ENCODE data around the gene APRT. TPM values are rescaled to one million over a fixed set of nuclear protein-coding genes. Genes with fewer than 3 reads are reported as not detected.

The APRT gene
- total RNA-seq, 2 donors from 2014 or later = 200 to 230 TPM

GRCh38 chr16:88846088-88846487 is 34.4 kb upstream of the APRT start:
- Histone ChIP-seq H3K4me3 (ENCODE audit: low read length) (no peak overlapping the region), H3K9me3 (ENCODE audit: control insufficient read depth, low read length) (no peaks in the 10 kb centered on the region), H3K27ac (ENCODE audit: low read depth, low read length) (no peak overlapping the region), H3K4me1 (ENCODE audit: control insufficient read depth, insufficient read depth, low read length) (no peaks in the 10 kb centered on the region), H3K9ac (ENCODE audit: extremely low read depth, low read length, poor library complexity, severe bottlenecking) (no peak overlapping the region), H3K27me3 (ENCODE audit: control insufficient read depth, insufficient read depth, low read length, poor library complexity, severe bottlenecking) (no peaks in the 10 kb centered on the region), H3K36me3 (ENCODE audit: control insufficient read depth, insufficient read depth, low read length) (no peaks in the 10 kb centered on the region)
- H3K4me1 Mint-ChIP-seq = no peaks in the 10 kb centered on the region
- no peaks in the 10 kb centered on the region for H3K27me3 Mint-ChIP-seq (ENCODE audit: insufficient read depth)
- no peak for DNase-seq
- H3K4me3 Mint-ChIP-seq = no peak overlapping the region
- peaks cover 22% of the 10 kb centered on the region for H3K36me3 Mint-ChIP-seq (ENCODE audit: low read depth)
- 94 to 100% methylated on average over 6 to 9 of the region's 9 CpGs for WGBS, 2 experiments (ENCODE audit: insufficient coverage in 1 of 2, insufficient read length in 1 of 2)
- TF ChIP-seq CTCF (conservative IDR thresholded peaks at IDR 0.05) = no peak
- no peak overlapping the region for H3K27ac Mint-ChIP-seq
- H3K9me3 Mint-ChIP-seq = peaks cover 2% of the 10 kb centered on the region

GRCh38 chr16:88844419-88845036 is 32.8 kb upstream of the APRT start:
- Mint-ChIP-seq H3K4me1 (no peaks in the 10 kb centered on the region), H3K9me3 (no peaks in the 10 kb centered on the region), H3K4me3 (no peak overlapping the region), H3K36me3 (ENCODE audit: low read depth) (peaks cover 19% of the 10 kb centered on the region), H3K27ac (peak overlapping the region; percentile 32), H3K27me3 (ENCODE audit: insufficient read depth) (no peaks in the 10 kb centered on the region)
- H3K27ac ChIP-seq (ENCODE audit: low read depth, low read length) = peak overlapping the region; percentile 47
- H3K4me3 ChIP-seq (ENCODE audit: low read length) = no peak overlapping the region
- 79 to 96% methylated on average over 6 to 11 of the region's 11 CpGs for WGBS, 2 experiments (ENCODE audit: insufficient coverage in 1 of 2, insufficient read length in 1 of 2)
- no peaks in the 10 kb centered on the region for H3K9me3 ChIP-seq (ENCODE audit: control insufficient read depth, low read length)
- peak; percentile 74 for TF ChIP-seq CTCF (conservative IDR thresholded peaks at IDR 0.05)
- no peaks in the 10 kb centered on the region for H3K36me3 ChIP-seq (ENCODE audit: control insufficient read depth, insufficient read depth, low read length)
- H3K27me3 ChIP-seq (ENCODE audit: control insufficient read depth, insufficient read depth, low read length, poor library complexity, severe bottlenecking) = no peaks in the 10 kb centered on the region
- peak; percentile 79 for DNase-seq
- no peak overlapping the region for H3K9ac ChIP-seq (ENCODE audit: extremely low read depth, low read length, poor library complexity, severe bottlenecking)
- H3K4me1 ChIP-seq (ENCODE audit: control insufficient read depth, insufficient read depth, low read length) = no peaks in the 10 kb centered on the region

GRCh38 chr16:88843256-88843655 is 31.5 kb upstream of the APRT start:
- H3K27ac Mint-ChIP-seq = no peak overlapping the region
- H3K36me3 Mint-ChIP-seq (ENCODE audit: low read depth) = peaks cover 21% of the 10 kb centered on the region
- H3K4me3 Mint-ChIP-seq = no peak overlapping the region
- Histone ChIP-seq H3K27me3 (ENCODE audit: control insufficient read depth, insufficient read depth, low read length, poor library complexity, severe bottlenecking) (no peaks in the 10 kb centered on the region), H3K4me1 (ENCODE audit: control insufficient read depth, insufficient read depth, low read length) (no peaks in the 10 kb centered on the region), H3K4me3 (ENCODE audit: low read length) (no peak overlapping the region), H3K36me3 (ENCODE audit: control insufficient read depth, insufficient read depth, low read length) (no peaks in the 10 kb centered on the region), H3K9me3 (ENCODE audit: control insufficient read depth, low read length) (no peaks in the 10 kb centered on the region), H3K27ac (ENCODE audit: low read depth, low read length) (no peak overlapping the region), H3K9ac (ENCODE audit: extremely low read depth, low read length, poor library complexity, severe bottlenecking) (no peak overlapping the region)
- H3K27me3 Mint-ChIP-seq (ENCODE audit: insufficient read depth) = no peaks in the 10 kb centered on the region
- TF ChIP-seq CTCF (conservative IDR thresholded peaks at IDR 0.05) = no peak
- no peak for DNase-seq
- no peaks in the 10 kb centered on the region for H3K9me3 Mint-ChIP-seq
- no peaks in the 10 kb centered on the region for H3K4me1 Mint-ChIP-seq
- WGBS, 2 experiments (ENCODE audit: insufficient coverage in 1 of 2, insufficient read length in 1 of 2) = 93 to 94% methylated on average over 20 of the region's 20 CpGs

Data from endodermal cell (in vitro differentiated cells).